ENCODE data around the gene BCAP29.

Gene BCAP29

GRCh38 chr7:107642501-107642900 is 62.5 kb downstream of the BCAP29 start:
- H3K4me3 ChIP-seq (ENCODE audit: low read depth, low read length): no peak overlapping the region
- TF ChIP-seq MYC (IDR thresholded peaks at IDR 0.05; ENCODE audit: low read depth, low read length) (no peak), POLR2A (IDR thresholded peaks at IDR 0.05; ENCODE audit: extremely low read depth, insufficient read length) (no peak), CTCF (IDR thresholded peaks at IDR 0.05; ENCODE audit: low read depth, low read length) (no peak), MAX (IDR thresholded peaks at IDR 0.05; ENCODE audit: low read depth, low read length) (no peak)
- DNase-seq (ENCODE audit: low read depth): no peak

GRCh38 chr7:107643407-107643806 is 63.4 kb downstream of the BCAP29 start:
- TF ChIP-seq MAX (IDR thresholded peaks at IDR 0.05; ENCODE audit: low read depth, low read length) (no peak), CTCF (IDR thresholded peaks at IDR 0.05; ENCODE audit: low read depth, low read length) (no peak), POLR2A (IDR thresholded peaks at IDR 0.05; ENCODE audit: extremely low read depth, insufficient read length) (no peak), MYC (IDR thresholded peaks at IDR 0.05; ENCODE audit: low read depth, low read length) (no peak)
- DNase-seq (ENCODE audit: low read depth): no peak

GRCh38 chr7:107643938-107644308 is 63.9 kb downstream of the BCAP29 start:
- no peak for TF ChIP-seq POLR2A (IDR thresholded peaks at IDR 0.05; ENCODE audit: extremely low read depth, insufficient read length)
- no peak for TF ChIP-seq MYC (IDR thresholded peaks at IDR 0.05; ENCODE audit: low read depth, low read length)
- no peak for TF ChIP-seq MAX (IDR thresholded peaks at IDR 0.05; ENCODE audit: low read depth, low read length)
- no peak for TF ChIP-seq CTCF (IDR thresholded peaks at IDR 0.05; ENCODE audit: low read depth, low read length)
- no peak for DNase-seq (ENCODE audit: low read depth)
- H3K4me3 ChIP-seq (ENCODE audit: low read depth, low read length): no peak overlapping the region

More at GRCh38 chr7:107643407-107643806, 63.4 kb downstream of the BCAP29 start:
- no peak overlapping the region for H3K4me3 ChIP-seq (ENCODE audit: low read depth, low read length)

- TF ChIP-seq CTCF (IDR thresholded peaks at IDR 0.05; ENCODE audit: low read depth, low read length) (no peak), POLR2A (IDR thresholded peaks at IDR 0.05; ENCODE audit: extremely low read depth, insufficient read length) (no peak), MYC (IDR thresholded peaks at IDR 0.05; ENCODE audit: low read depth, low read length) (no peak), MAX (IDR thresholded peaks at IDR 0.05; ENCODE audit: low read depth, low read length) (no peak)
- no peak for DNase-seq (ENCODE audit: low read depth)
Observed at GRCh38 chr7:107644309-107644974, 64.4 kb downstream of the BCAP29 start.

GRCh38 chr7:107652642-107653041 is 72.6 kb downstream of the BCAP29 start:
- TF ChIP-seq MAX (IDR thresholded peaks at IDR 0.05; ENCODE audit: low read depth, low read length) (no peak), POLR2A (IDR thresholded peaks at IDR 0.05; ENCODE audit: extremely low read depth, insufficient read length) (no peak), MYC (IDR thresholded peaks at IDR 0.05; ENCODE audit: low read depth, low read length) (no peak), CTCF (IDR thresholded peaks at IDR 0.05; ENCODE audit: low read depth, low read length) (no peak)
- DNase-seq (ENCODE audit: low read depth): no peak
- no peak overlapping the region for H3K4me3 ChIP-seq (ENCODE audit: low read depth, low read length)

More at GRCh38 chr7:107644309-107644974, 64.4 kb downstream of the BCAP29 start:
- no peak overlapping the region for H3K4me3 ChIP-seq (ENCODE audit: low read depth, low read length)
